ENCODE results near the gene TAMM41.
A peak's percentile ranks its signal among the peaks of the same experiment; 100 is the strongest.

TAMM41 gene

GRCh38 chr3:11820531-11821041 lies 26.1 kb downstream of the TAMM41 start:
- H3K4me3 ChIP-seq (ENCODE audit: low read depth, low read length), result no peak overlapping the region
- TF ChIP-seq ZEB2 (tag by site-specific recombination; IDR thresholded peaks at IDR 0.05) (no peak), ZSCAN23 (tag by site-specific recombination; IDR thresholded peaks at IDR 0.05) (no peak), ZNF654 (tag by site-specific recombination; IDR thresholded peaks at IDR 0.05; ENCODE audit: low read depth) (no peak), ZNF362 (tag by site-specific recombination; IDR thresholded peaks at IDR 0.05) (no peak), ZNF155 (tag by site-specific recombination; IDR thresholded peaks at IDR 0.05) (no peak), ZNF274 (IDR thresholded peaks at IDR 0.05; ENCODE audit: low read length) (no peak), ZNF274 (tag by site-specific recombination; IDR thresholded peaks at IDR 0.05; ENCODE audit: borderline replicate concordance) (no peak), SCRT2 (tag by site-specific recombination; IDR thresholded peaks at IDR 0.05) (peak; percentile 93), ZNF707 (tag by site-specific recombination; IDR thresholded peaks at IDR 0.05) (no peak), ZNF76 (tag by site-specific recombination; IDR thresholded peaks at IDR 0.05; ENCODE audit: borderline replicate concordance, low read depth) (no peak), ZFP41 (tag by site-specific recombination; IDR thresholded peaks at IDR 0.05; ENCODE audit: borderline replicate concordance) (no peak), BCL6B (tag by site-specific recombination; IDR thresholded peaks at IDR 0.05) (no peak), ZNF449 (tag by site-specific recombination; IDR thresholded peaks at IDR 0.05) (no peak), HOXA7 (CRISPR knock-in tag; IDR thresholded peaks at IDR 0.05; ENCODE audit: borderline replicate concordance) (no peak), ZNF174 (tag by site-specific recombination; IDR thresholded peaks at IDR 0.05) (no peak), ZNF280C (tag by site-specific recombination; IDR thresholded peaks at IDR 0.05) (no peak), SCRT1 (tag by site-specific recombination; IDR thresholded peaks at IDR 0.05; ENCODE audit: borderline replicate concordance) (peak; percentile 61; the same call in 1 of the 2 replicates), ZNF529 (tag by site-specific recombination; IDR thresholded peaks at IDR 0.05; ENCODE audit: insufficient replicate concordance) (no peak), ZNF335 (tag by site-specific recombination; conservative IDR thresholded peaks at IDR 0.05) (peak; percentile 52)
- H3K9me3 ChIP-seq (ENCODE audit: control insufficient read depth, insufficient read depth, low read depth, low read length), result no peaks in the 10 kb centered on the region
- POLR2A ChIA-PET, result no interaction called here
- no peaks in the 10 kb centered on the region for H3K4me1 ChIP-seq (ENCODE audit: control insufficient read depth, insufficient read depth, low read length)
- H3K27ac ChIP-seq (ENCODE audit: extremely low read depth, low read depth, low read length), result no peak overlapping the region
- CTCF ChIA-PET, result no interaction called here
- peaks cover 24 to 68% of the 10 kb centered on the region in 2 experiments for H3K36me3 ChIP-seq (ENCODE audit: control insufficient read depth in 2 of 2, insufficient read depth in 1 of 2, low read length in 2 of 2)

GRCh38 chr3:11819146-11819689 lies 27.5 kb downstream of the TAMM41 start:
- CTCF ChIA-PET, result interaction anchor here (0.8 kb wide), 1 partner anchor 440 kb away, joined by 3 read pairs; no protein-coding TSS in a partner anchor
- Histone ChIP-seq H3K4me1 (ENCODE audit: control insufficient read depth, insufficient read depth, low read length) (no peaks in the 10 kb centered on the region), H3K36me3 (ENCODE audit: control insufficient read depth in 2 of 2, insufficient read depth in 1 of 2, low read length in 2 of 2) (peaks cover 32 to 62% of the 10 kb centered on the region in 2 experiments), H3K4me3 (ENCODE audit: low read depth, low read length) (no peak overlapping the region), H3K27ac (ENCODE audit: extremely low read depth, low read depth, low read length) (no peak overlapping the region), H3K9me3 (ENCODE audit: control insufficient read depth, insufficient read depth, low read depth, low read length) (no peaks in the 10 kb centered on the region)
- POLR2A ChIA-PET, result no interaction called here
- TF ChIP-seq ZNF175 (tag by site-specific recombination; IDR thresholded peaks at IDR 0.05) (no peak), MZF1 (tag by site-specific recombination; IDR thresholded peaks at IDR 0.05; ENCODE audit: borderline replicate concordance) (no peak), ZNF280C (tag by site-specific recombination; IDR thresholded peaks at IDR 0.05) (no peak), ZFP3 (tag by site-specific recombination; IDR thresholded peaks at IDR 0.05; ENCODE audit: low read depth) (no peak), ZNF621 (tag by site-specific recombination; IDR thresholded peaks at IDR 0.05) (no peak), KLF9 (tag by site-specific recombination; IDR thresholded peaks at IDR 0.05; ENCODE audit: low read depth) (no peak), ZFP37 (tag by site-specific recombination; IDR thresholded peaks at IDR 0.05) (no peak), GLI2 (tag by site-specific recombination; IDR thresholded peaks at IDR 0.05; ENCODE audit: borderline replicate concordance, low read depth) (no peak)

All from HEK293 (cell line).